ENCODE data around the gene RFTN1.

RFTN1 gene

GRCh38 chr3:16415911-16416476, 97.5 kb downstream of the RFTN1 start:
- in situ Hi-C loops (cut with MboI; ENCODE audit: low sequenced_read_pairs) = no loop called here

DNA sequence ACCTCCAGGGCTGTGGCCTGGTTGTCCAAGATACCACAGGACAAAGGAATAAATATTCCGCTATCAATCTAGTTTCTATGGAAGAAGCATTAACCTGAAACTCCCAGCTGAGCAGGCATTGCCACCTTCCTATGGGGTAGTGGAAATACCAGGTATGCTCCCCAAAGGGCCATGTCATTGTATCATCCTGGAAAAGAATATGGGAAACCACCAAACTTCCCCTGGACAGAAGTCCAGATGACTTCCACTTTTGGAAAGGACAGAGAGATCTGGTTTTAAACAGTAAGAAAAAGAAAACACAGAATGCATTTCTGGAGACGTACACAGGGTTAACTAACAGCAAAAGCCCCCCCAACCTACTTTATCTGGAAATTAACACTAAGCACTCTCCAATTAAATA, 100.2 kb downstream of the RFTN1 start:
- in situ Hi-C loops (cut with MboI; ENCODE audit: low sequenced_read_pairs) = no loop called here

DNA sequence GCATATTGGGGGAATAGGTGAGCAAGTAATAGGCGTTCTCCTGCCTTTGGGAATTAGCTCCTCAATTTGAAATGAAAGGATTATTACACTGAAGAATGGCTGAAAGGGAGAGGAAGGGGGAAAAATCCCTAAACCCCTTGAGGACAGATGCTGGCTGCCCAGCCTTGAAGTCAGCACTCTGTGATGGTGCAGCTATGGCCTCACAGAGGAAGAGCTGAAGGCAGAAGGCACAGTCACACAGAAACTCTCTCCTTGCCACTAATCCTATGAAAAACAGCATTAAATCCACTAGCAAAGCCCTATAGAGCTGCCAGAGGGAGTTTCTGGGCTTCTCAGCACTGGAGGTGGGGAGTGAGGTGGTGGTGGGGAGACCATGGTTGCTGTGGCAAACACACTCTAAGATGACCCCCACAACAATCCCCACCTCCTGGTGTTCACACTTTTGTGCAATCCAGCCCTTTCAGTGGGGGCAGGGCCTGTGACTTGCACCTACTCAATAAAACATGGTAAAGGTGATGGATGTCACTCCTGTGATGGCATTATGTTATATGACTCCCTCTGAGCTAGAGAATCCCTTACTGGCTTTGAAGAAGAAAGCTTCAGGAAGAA, 101.2 kb downstream of the RFTN1 start:
- in situ Hi-C loops (cut with MboI; ENCODE audit: low sequenced_read_pairs) = no loop called here

DNA sequence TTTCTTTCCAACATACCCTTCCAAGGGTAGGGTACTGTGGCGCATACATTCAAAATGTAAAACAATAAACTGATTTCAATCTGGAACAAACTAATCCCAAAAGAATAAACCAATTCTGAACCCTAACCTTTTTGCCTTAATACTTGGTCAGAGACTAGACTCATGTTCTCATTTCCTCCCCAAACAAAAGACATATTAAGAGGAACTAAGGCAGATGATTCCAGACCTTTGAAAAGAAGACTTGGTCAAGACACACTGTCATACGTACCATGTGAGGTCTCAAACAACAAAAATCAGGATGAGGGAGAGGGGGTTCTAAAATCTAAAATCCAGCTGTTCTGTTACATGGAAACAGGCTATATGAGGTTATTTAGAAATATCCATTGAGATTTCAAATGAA, 102.1 kb downstream of the RFTN1 start:
- in situ Hi-C loops (cut with MboI; ENCODE audit: low sequenced_read_pairs) = no loop called here

GRCh38 chr3:16410659-16411058, 102.8 kb downstream of the RFTN1 start:
- in situ Hi-C loops (cut with MboI; ENCODE audit: low sequenced_read_pairs) = no loop called here

GRCh38 chr3:16409032-16409431, 104.5 kb downstream of the RFTN1 start:
- in situ Hi-C loops (cut with MboI; ENCODE audit: low sequenced_read_pairs) = no loop called here

DNA sequence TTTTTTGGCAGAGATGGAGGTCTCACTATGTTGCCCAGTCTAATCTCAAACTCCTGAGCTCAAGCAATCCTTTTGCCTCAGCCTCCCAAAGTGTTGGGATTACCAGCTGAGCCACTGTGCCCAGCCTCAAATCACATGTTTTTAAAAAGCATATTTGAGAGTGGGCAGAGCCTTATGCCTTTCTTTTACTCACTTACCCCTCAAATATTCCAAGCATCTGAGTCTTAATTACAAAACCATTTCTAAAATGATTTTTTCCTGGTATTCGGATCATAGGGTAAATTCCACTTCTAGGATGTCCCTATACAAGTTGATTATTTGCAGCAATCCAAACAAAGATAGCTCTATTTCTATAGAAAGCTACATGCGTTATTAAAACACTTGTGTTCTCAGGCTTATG, 106.1 kb downstream of the RFTN1 start:
- in situ Hi-C loops (cut with MboI; ENCODE audit: low sequenced_read_pairs) = no loop called here

DNA sequence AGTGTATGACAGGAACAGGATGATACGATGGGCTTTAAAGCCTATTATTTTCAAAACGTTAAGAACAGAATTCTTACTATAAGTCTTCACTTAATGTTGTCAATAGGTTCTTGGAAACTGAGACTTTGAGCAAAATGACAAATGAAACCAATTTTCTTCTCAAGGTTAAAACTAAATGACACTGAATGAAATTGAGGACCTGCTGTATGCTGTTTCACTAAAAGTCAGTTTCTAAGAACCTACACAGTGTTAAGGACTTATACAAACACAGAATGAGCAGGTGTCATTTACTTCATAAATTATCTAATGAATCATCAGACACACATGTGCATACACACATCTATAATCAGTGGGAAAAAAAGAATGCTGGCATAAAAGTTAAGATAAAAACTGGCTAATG, 106.9 kb downstream of the RFTN1 start:
- in situ Hi-C loops (cut with MboI; ENCODE audit: low sequenced_read_pairs) = no loop called here

DNA sequence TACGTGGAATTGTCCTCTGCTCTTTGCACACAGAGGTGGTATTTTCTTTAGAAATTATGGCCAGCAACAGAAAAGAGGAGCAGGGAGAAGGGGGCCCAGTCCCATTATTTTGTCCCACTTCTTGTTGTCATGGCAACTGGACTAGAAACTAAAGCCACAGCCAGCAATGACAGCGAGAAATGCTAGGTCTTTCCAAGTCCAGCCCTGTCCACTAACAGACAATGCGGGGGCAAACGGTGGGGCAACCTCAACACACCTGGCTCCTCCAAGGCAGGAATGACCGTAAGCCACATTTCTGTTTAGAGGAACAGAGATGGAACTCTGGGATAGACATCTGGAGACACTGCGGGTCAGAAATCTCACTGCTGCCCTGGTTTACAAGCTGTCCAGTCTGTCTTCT, 107.3 kb downstream of the RFTN1 start:
- in situ Hi-C loops (cut with MboI; ENCODE audit: low sequenced_read_pairs) = no loop called here

- in situ Hi-C loops (cut with MboI; ENCODE audit: low sequenced_read_pairs) = no loop called here
Measured at GRCh38 chr3:16404349-16404895, 109.1 kb downstream of the RFTN1 start.

DNA sequence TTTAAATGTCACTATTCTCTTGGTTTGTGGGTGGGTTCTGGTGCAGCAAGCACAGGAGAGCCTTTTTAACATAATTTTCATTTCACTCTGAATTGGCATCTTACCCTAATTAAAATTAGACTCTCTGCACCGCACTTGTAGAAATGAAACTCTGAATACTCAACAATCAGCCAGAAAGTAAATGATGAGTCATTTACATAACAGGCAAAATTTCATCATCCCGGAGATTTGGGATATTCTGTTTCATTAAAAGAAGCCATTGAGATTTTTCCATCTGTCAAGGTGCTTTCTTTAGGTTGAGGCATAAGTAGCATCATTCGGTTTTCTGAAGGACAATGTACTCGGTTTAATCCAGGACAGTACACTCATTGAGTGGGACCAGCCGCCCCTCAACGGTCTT, 111.0 kb downstream of the RFTN1 start:
- in situ Hi-C loops (cut with MboI; ENCODE audit: low sequenced_read_pairs) = no loop called here

DNA sequence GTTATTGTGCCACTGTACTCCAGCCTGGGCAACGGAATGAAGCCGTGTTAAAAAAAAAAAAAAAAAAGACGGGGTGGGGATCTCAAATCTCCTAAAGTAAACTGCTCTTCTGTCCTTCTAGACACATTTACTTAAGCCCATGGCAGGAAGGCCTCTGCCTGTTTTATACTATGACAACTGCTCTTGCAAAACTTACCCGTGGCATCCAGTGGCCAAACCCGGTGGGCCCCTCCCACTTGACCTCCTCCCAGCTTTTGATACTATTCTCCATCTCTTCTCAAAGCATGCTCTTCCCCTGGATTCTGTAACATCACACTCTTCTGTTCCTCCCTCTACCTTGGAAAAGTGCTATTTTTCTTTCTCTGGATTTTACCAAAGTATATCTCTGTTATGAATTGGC, 112.2 kb downstream of the RFTN1 start:
- in situ Hi-C loops (cut with MboI; ENCODE audit: low sequenced_read_pairs) = no loop called here

GRCh38 chr3:16400106-16400931, 113.2 kb downstream of the RFTN1 start:
- in situ Hi-C loops (cut with MboI; ENCODE audit: low sequenced_read_pairs) = no loop called here

DNA sequence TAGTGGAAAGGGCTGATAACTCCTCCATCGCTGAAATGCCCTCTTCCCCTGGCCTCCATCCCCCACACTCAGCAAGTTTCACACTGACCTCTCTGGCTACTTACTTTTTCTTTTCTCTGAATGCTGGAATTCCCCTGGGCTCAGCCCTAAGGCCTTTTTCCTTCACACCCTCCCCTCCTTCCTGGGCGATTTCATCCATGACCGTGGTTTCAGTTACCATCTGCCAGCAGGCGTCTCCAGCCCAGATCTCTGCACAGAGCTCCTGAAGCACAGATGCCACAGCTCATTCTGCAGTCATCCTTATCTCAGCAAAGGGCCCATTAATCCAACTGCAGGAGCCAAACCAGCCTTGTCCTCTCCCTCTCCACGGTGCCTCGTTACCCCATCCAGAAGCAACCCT, 114.0 kb downstream of the RFTN1 start:
- in situ Hi-C loops (cut with MboI; ENCODE audit: low sequenced_read_pairs) = no loop called here

- in situ Hi-C loops (cut with MboI; ENCODE audit: low sequenced_read_pairs) = no loop called here
Measured at GRCh38 chr3:16398648-16399047, 114.9 kb downstream of the RFTN1 start.

GRCh38 chr3:16396202-16396601, 117.3 kb downstream of the RFTN1 start:
- in situ Hi-C loops (cut with MboI; ENCODE audit: low sequenced_read_pairs) = no loop called here

GRCh38 chr3:16395212-16395611, 118.3 kb downstream of the RFTN1 start:
- in situ Hi-C loops (cut with MboI; ENCODE audit: low sequenced_read_pairs) = no loop called here

DNA sequence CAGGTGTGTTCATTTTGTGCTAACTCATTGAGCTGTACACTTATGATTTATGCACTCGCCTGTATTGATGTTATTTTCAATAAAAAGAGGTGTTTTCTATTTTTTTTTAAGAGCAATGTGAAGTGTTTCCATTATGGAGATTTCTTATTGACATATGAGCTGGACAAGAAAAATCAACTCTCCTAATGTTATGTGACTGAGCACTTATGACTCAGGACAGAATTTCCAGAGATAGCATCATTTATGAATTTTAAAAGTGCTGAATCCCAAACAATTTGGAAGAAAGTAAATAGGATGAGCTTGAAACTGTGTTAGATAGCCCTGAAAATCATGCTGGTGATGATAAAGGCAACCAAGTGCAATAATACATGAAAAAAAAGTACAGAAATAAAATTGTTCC, 118.9 kb downstream of the RFTN1 start:
- in situ Hi-C loops (cut with MboI; ENCODE audit: low sequenced_read_pairs) = no loop called here

DNA sequence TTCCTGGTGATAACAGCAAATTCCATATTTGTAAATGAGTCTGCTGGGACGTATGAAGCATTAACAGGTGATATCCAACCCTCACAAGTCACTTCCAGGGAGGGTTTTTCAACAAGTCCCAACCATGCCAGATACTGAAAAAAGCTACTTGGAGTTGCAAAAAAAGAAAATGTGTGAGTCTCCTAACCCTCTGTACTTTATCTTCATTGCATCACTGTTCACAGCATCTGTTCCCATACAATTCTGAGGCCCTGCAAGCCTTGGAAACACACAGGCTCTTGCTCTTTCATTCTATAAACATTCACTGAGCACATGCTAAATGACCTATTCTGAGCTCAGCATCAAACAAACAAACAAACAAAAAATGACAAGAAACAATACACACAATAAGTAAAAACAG, 120.8 kb downstream of the RFTN1 start:
- in situ Hi-C loops (cut with MboI; ENCODE audit: low sequenced_read_pairs) = no loop called here

GRCh38 chr3:16392065-16392464, 121.4 kb downstream of the RFTN1 start:
- in situ Hi-C loops (cut with MboI; ENCODE audit: low sequenced_read_pairs) = no loop called here

DNA sequence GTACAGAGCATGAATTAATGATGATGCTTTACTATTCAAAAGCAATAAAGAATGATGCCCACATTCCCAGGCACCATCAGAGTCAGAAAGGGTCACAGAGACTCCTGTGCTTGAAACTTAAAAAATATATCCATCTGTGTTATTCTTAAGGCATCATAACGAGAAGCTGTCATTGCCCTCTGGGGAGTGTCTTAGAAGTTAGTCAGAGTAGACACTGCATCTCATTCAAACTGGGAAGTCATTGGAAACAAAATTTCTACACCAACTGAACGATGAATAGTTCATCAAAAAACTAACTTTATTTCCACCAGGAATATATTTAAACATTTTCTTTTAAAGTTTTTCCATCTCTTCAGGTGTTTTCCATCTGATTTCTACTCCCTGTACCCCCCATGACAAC, 122.9 kb downstream of the RFTN1 start:
- in situ Hi-C loops (cut with MboI; ENCODE audit: low sequenced_read_pairs) = no loop called here

- in situ Hi-C loops (cut with MboI; ENCODE audit: low sequenced_read_pairs) = no loop called here
Measured at GRCh38 chr3:16388850-16389441, 124.6 kb downstream of the RFTN1 start.
